Testis (tissue), 3 donors: ENCODE results near the gene ANGPT4. TPM values are rescaled to one million over a fixed set of nuclear protein-coding genes. Genes with fewer than 3 reads are reported as not detected.
A peak's percentile ranks its signal among the peaks of the same experiment; 100 is the strongest.

Experiments
- DNase-seq: peaks from one replicate; pipeline ENCODE4 v3.0.0-alpha.2; 2019
- H3K27ac ChIP-seq, 2 donors: fragments of 200-600 bp; sonication (generic); one replicate each; pipeline ENCODE4 v1.5.1; 2019
- H3K27me3 ChIP-seq: fragments of 200-600 bp; sonication (generic); one replicate; pipeline ENCODE4 v1.5.1; 2019
- H3K36me3 ChIP-seq: fragments of 200-600 bp; sonication (generic); one replicate; pipeline ENCODE4 v1.5.1; 2017; ENCODE audit warnings: low read depth; ENCODE audit errors: missing control alignments
- H3K4me1 ChIP-seq: fragments of 200-600 bp; sonication (generic); one replicate; pipeline ENCODE4 v1.5.1; 2019
- H3K4me3 ChIP-seq, 2 donors: fragments of 200-600 bp; sonication (generic); one replicate each; pipeline ENCODE4 v1.5.1; 2017 to 2019
- H3K9me3 ChIP-seq: fragments of 200-600 bp; sonication (generic); one replicate; pipeline ENCODE4 v1.5.1; 2017
- CTCF ChIP-seq, 3 experiments: fragments of 450-650 bp in 2 of 3; fragments of 200-600 bp in 1 of 3; sonication (generic) in 1 of 3; IDR thresholded peaks; one replicate each; pipeline ENCODE4 v1.5.1; 2016 to 2019; ENCODE audit warnings: antibody characterized with exemption in 3 of 3, mild to moderate bottlenecking in 2 of 3, moderate library complexity in 1 of 3
- POLR2A ChIP-seq: fragments of 450-650 bp; IDR thresholded peaks from one replicate; pipeline ENCODE4 v1.6.1; 2017; ENCODE audit warnings: antibody characterized with exemption, mild to moderate bottlenecking, moderate library complexity
- WGBS, 2 donors: methylation state at CpG; one replicate each; pipeline ENCODE4 v1.1.5; 2018; 5-methylcytosine and 5-hydroxymethylcytosine counted together
- intact Hi-C: fragments of 100-400 bp; cut with DNase I; formaldehyde crosslinking; loops from one replicate; pipeline ENCODE4 v1.15.1; 2023; ENCODE audit warnings: low total_unique reads
- polyA plus RNA-seq: library from polyadenylated mRNA; stranded (reverse); fragments of 350-450 nt; fragmentation: Illumina TruSeq; extraction: RNeasy Lipid Tissue Mini Kit (QIAGEN cat#74804); gene quantifications from one replicate; pipeline ENCODE4 v1.2.3, GENCODE V29; 2014; ENCODE audit warnings: low read depth, low replicate concordance; ENCODE audit not compliant: insufficient read depth
- total RNA-seq, 2 donors: library from RNA; depleted of rRNA; stranded (reverse); fragments of >200 nt; gene quantifications; one replicate each; pipeline ENCODE4 v1.2.3, GENCODE V29; 2016

The ANGPT4 gene
- total and polyA plus RNA-seq, 3 donors from 2014 or later, result 0.56 to 1.2 (median 0.79) TPM

GRCh38 chr20:911882-912600 lies 4.1 kb downstream of the ANGPT4 start:
- no peak for TF ChIP-seq CTCF (IDR thresholded peaks at IDR 0.05)
- no peak for TF ChIP-seq POLR2A
- intact Hi-C loops, result no loop called here
- peak overlapping the region in 1 of 2 donors; percentile 80 for H3K27ac ChIP-seq

GRCh38 chr20:910870-911770 lies 5.0 kb downstream of the ANGPT4 start:
- Histone ChIP-seq H3K4me3 (no peak overlapping the region), H3K9me3 (no peaks in the 10 kb centered on the region), H3K27ac (peak overlapping the region; percentile 55 to 80), H3K4me1 (peaks cover 28% of the 10 kb centered on the region), H3K27me3 (no peaks in the 10 kb centered on the region), H3K36me3 (no peaks in the 10 kb centered on the region)
- TF ChIP-seq POLR2A, result no peak
- TF ChIP-seq CTCF (IDR thresholded peaks at IDR 0.05), result no peak
- intact Hi-C loops, result no loop called here
- 32 to 39% methylated on average over 11 to 12 of the region's 12 CpGs for WGBS, 2 donors
- peak; percentile 54 for DNase-seq

More at GRCh38 chr20:911882-912600, 4.1 kb downstream of the ANGPT4 start:
- no peaks in the 10 kb centered on the region for H3K9me3 ChIP-seq
- no peaks in the 10 kb centered on the region for H3K36me3 ChIP-seq
- WGBS, 2 donors, result 75 to 85% methylated on average over 5 of the region's 5 CpGs
- no peak overlapping the region for H3K4me3 ChIP-seq
- DNase-seq, result no peak
- H3K4me1 ChIP-seq, result peaks cover 34% of the 10 kb centered on the region
- H3K27me3 ChIP-seq, result no peaks in the 10 kb centered on the region

GRCh38 chr20:910132-910869 lies 5.8 kb downstream of the ANGPT4 start:
- intact Hi-C loops, result no loop called here
- WGBS, 2 donors, result 51 to 61% methylated on average over 9 of the region's 9 CpGs
- TF ChIP-seq POLR2A (no peak), CTCF (IDR thresholded peaks at IDR 0.05) (no peak)

GRCh38 chr20:909641-910040 lies 6.5 kb downstream of the ANGPT4 start:
- no peaks in the 10 kb centered on the region for H3K27me3 ChIP-seq
- H3K9me3 ChIP-seq, result no peaks in the 10 kb centered on the region
- no peaks in the 10 kb centered on the region for H3K36me3 ChIP-seq
- peaks cover 21% of the 10 kb centered on the region for H3K4me1 ChIP-seq
- WGBS, 2 donors, result 82 to 88% methylated on average over 2 to 3 of the region's 3 CpGs
- no peak overlapping the region for H3K4me3 ChIP-seq
- DNase-seq, result no peak
- peak overlapping the region in 1 of 2 donors; percentile 80 for H3K27ac ChIP-seq
- intact Hi-C loops, result no loop called here
- no peak for TF ChIP-seq CTCF (IDR thresholded peaks at IDR 0.05)
- TF ChIP-seq POLR2A, result no peak

More at GRCh38 chr20:910132-910869, 5.8 kb downstream of the ANGPT4 start:
- no peaks in the 10 kb centered on the region for H3K9me3 ChIP-seq
- peak; percentile 47 for DNase-seq
- peak overlapping the region; percentile 55 to 80 for H3K27ac ChIP-seq
- no peaks in the 10 kb centered on the region for H3K27me3 ChIP-seq
- peaks cover 21% of the 10 kb centered on the region for H3K4me1 ChIP-seq
- H3K4me3 ChIP-seq, result no peak overlapping the region
- no peaks in the 10 kb centered on the region for H3K36me3 ChIP-seq
